NCI-H2196 treated with DMSO at 0.1 percent for 48 hours (cell line): ENCODE measurements around the gene ISX.
"Not testable (repeated sequence)": the region's sequence is repeated elsewhere in the genome, so short reads cannot be mapped to it uniquely, and the experiment has no call there.

Source experiments
- DNase-seq: peaks from one replicate; lab custom pipeline; 2025; ENCODE audit not compliant: unreplicated experiment; lab: John Stamatoyannopoulos, UW

ISX gene

DNA sequence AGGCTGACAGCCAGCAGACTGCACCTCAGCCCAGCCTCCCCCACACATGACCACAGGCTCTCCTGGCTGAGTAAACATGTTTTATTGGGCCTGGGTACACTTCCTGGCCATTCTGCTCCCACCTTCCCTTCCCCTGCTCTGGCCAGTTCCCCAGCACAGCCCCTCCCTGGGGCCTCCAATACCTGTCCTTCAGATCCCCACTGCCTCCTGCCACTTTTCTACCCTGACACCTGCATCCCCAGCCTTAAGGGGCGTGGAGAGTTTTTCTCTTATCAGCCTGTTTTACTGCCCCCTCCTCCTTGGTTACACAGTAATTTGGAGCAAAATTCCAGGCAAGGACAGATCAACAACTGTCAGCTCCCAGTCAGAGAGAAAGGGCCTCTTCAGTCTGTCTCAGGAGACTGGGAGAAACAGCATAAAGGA is at the start of gene ISX:
Gene ISX (plus strand): TSS at position 363 of the 423 bp plus-strand sequence. CDS start 930 bp downstream, outside the sequence.
- no peak for DNase-seq

GRCh38 chr22:35016909-35017308 is 49.0 kb upstream of the ISX start:
- DNase-seq, result no peak

DNA sequence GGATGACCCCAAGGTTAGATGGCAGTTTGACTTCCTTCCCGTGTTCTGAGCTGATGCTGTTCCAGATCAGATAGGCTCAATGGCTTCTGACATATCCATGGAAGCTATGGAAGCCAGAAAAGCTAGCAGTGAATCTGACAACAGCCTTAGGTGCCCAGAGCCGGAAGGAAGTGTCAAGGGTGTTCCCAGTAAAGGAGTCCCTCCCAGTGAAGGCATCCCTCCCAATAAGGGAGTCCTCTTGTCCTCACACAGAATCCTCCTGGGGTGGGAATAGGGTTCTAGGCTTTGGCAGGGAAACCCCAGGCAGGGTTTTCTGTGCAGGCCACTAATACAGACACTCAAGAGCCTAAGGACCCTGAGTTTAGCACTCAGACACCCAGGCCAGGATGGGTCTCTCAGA is 47.0 kb upstream of the ISX start:
- no peak for DNase-seq

- no peak for DNase-seq
Measured at GRCh38 chr22:35020517-35020916, 45.4 kb upstream of the ISX start.

- no peak for DNase-seq
Measured at GRCh38 chr22:35021161-35021560, 44.8 kb upstream of the ISX start.

DNA sequence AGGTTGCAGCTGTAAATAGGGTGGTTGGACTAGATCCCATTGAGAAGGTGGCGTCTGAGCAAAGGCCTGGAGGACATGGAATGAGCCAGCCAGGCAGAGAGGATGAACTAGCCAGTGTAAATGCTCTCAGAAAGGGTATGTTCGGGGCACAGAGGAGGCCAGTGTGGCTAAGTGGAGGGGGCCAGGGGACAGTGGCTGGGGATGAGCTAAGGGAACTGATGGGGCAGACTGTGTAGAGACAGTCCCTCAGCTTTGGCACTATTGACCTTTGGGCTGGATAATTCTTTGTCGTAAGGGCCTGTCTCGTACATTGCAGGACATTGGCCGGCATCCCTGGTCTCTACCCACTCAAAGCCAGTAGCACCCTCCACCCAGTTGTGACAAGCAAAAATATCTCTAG is 43.7 kb upstream of the ISX start:
- DNase-seq, result no peak

- DNase-seq, result no peak
Measured at GRCh38 chr22:35023692-35024363, 42.1 kb upstream of the ISX start.

GRCh38 chr22:35024364-35024692 is 41.6 kb upstream of the ISX start:
- no peak for DNase-seq

DNA sequence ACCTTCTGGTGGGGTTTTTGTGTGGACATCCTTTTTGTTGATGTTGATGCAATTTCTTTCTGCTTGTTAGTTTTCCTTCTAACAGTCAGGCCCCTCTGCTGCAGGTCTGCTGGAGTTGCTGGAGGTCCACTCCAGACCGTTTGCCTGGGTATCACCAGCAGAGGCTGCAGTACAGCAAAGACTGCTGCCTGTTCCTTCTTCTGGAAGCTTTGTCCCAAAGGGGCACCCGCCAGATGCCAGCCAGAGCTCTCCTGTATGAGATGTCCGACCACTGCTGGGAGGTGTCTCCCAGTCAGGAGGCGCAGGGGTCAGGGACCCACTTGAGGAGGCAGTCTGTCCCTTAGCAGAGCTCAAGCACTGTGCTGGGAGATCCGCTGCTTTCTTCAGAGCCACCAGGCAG is 35.8 kb upstream of the ISX start:
- not testable (repeated sequence) for DNase-seq

- DNase-seq, result no peak
Measured at GRCh38 chr22:35032571-35032970, 33.4 kb upstream of the ISX start.

- DNase-seq, result no peak
Measured at GRCh38 chr22:35033635-35034296, 32.2 kb upstream of the ISX start.

GRCh38 chr22:35034963-35035362 is 31.0 kb upstream of the ISX start:
- DNase-seq, result no peak

- DNase-seq, result no peak
Measured at GRCh38 chr22:35037089-35037488, 28.9 kb upstream of the ISX start.

GRCh38 chr22:35039625-35040024 is 26.3 kb upstream of the ISX start:
- DNase-seq, result no peak

- DNase-seq, result no peak
Measured at GRCh38 chr22:35043252-35043933, 22.6 kb upstream of the ISX start.

DNA sequence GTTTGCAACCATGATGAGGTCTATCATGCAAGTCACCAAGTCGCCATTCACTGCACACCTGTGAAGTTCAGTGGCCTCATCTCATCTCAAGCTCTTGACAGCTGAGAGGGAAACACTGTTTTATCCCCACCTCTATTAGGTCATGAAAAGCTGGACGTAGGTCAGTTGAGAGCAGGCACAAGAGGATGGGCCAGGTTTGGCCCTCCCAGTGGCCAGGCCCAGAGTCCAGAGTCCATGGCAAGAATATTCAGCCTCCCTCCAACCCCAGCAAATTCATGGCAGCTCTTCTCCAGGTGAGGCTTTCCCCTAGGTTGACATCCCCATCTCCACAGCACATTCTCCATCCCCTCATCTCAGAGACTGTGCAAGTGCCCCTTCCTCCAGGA is 22.0 kb upstream of the ISX start:
- DNase-seq, result no peak

DNA sequence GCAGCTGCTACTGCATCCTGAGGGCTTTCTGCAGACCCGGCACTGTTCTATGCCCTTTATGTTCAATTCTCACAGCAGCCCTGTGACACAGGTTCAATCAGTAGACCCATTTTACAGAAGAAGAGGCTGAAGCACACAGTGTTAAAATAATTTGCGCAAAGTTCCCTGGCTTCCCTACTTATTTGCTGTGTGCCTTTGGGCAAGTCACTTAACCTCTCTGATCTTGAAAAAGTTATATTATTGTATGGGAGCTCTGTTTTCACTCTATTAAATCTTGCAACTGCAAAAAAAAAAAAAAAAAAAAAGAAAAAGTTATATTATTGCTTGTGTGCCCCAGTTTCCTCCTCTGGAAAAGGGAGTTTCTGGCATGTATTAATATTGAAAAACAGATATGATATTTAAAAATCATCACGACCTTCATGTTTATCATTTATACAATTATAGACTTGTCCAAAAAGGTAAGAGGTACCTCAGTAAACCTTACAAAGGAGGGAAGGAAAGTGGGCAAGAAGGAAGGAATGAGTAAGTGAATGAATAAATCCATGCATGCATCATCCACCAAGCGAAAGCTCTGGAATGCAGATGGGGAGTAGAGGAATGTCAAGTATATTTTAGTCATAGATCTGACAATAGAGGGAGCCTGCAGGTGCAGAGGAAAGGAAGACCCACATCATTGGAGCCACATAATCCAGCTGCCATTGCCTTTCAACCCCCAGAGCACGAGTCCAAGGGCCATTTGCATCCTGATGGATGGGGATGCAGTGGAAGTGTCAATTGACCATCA is 21.2 kb upstream of the ISX start:
- DNase-seq, result no peak

DNA sequence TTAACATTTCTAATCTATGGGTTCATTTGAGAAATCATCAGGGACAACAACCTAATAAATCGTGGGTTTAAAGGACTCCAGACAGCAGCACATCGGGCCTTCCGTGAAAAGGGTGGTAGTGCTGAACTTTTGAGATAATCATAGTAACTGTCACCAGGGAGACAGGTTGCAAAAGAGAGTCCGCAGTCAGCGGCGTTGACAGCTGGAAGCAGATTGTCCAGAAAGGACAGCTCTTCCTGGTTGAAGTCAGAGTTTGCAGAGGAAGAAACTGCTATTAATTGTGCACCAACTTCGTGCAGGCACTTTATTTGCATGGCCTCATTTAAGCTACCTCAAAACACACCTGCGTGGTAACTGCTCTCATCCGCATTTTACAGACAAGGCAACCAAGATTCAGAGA is 20.5 kb upstream of the ISX start:
- DNase-seq, result no peak

GRCh38 chr22:35046744-35047462 is 19.1 kb upstream of the ISX start:
- no peak for DNase-seq

DNA sequence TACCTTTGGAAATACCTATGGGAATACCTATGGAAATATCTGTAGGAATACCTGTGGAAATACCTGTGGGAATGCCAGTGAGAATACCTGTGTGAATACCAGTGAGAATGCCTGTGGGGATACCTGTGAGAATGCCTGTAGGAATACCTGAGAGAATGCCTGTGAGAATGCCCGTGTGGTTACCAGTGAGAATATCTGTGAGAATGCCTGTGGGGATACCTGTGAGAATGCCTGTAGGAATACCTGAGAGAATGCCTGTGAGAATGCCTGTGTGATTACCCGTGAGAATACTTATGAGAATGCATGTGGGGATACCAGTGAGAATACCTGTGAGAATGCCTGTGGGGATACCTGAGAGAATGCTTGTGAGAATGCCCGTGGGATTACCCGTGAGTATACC is 15.9 kb upstream of the ISX start:
- not testable (repeated sequence) for DNase-seq

DNA sequence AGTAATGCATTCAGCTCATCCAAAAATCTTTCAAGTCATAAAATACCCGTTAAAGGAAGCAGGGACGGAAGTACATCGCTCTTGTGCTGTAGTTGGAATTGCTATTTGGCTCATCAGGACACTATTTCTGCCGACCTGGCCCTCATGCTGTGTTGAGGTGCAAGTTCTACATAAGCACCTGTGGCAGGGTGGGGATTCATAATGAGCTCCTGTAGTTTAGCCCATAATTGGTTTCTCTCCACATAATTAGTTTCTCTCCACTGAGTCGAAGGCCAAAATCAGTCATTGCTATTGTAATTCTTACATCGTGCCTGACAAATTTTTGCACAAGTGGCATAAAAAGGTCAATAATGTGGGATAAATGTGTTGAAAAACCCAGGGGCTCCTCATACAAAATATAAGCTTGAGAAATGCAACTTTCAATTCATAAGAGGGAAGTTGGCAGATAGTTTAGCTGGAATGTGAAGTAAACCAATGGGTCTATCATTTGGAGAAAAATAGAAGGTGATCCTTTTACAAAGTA is 14.9 kb upstream of the ISX start:
- DNase-seq, result no peak
